H1 (cell line): ENCODE results near the gene CDCP1. TPM values are rescaled to one million over a fixed set of nuclear protein-coding genes. Genes with fewer than 3 reads are reported as not detected.

ENCODE experiments used
- CTCF ChIA-PET: fragments of 300-600 bp; sonication (Branson Sonifier 250); formaldehyde crosslinking; loops from one replicate; lab custom pipeline; 2021; ENCODE audit not compliant: partially characterized antibody; lab: Charles Lee
- POLR2A ChIA-PET: fragments of 300-600 bp; sonication (Branson Sonifier 250); formaldehyde crosslinking; loops from one replicate; lab custom pipeline; 2021; ENCODE audit warnings: inconsistent platforms; ENCODE audit not compliant: partially characterized antibody; lab: Charles Lee
- DNase-seq, 2 experiments: peaks; one replicate each; pipeline versions ENCODE4 v3.0.0 to v3.0.0-alpha.2; 2010 to 2022; ENCODE audit warnings: low spot score in 2 of 2, low read depth in 1 of 2, mixed read lengths in 1 of 2
- FAIRE-seq: peaks from 2 replicates; lab custom pipeline; 2011; peaks lifted over from hg19 to GRCh38; lab: Jason Lieb, UNC
- H2AFZ ChIP-seq: 2 replicates; pipeline ENCODE4 v1.8.1; 2012; ENCODE audit warnings: low read length, inconsistent platforms
- H2AK5ac ChIP-seq: 2 replicates; pipeline ENCODE4 v1.6.1; 2013; ENCODE audit warnings: low read depth, low read length
- H2BK120ac ChIP-seq: replicated peaks from 2 replicates; pipeline ENCODE3; 2013; ENCODE audit warnings: low read depth, low read length, inconsistent platforms
- H2BK12ac ChIP-seq: 2 replicates; pipeline ENCODE4 v1.6.1; 2013; ENCODE audit warnings: low read depth, low read length
- H2BK15ac ChIP-seq: 2 replicates; pipeline ENCODE4 v1.6.1; 2013; ENCODE audit warnings: low read length
- H2BK20ac ChIP-seq: 2 replicates; pipeline ENCODE4 v1.6.1; 2013; ENCODE audit warnings: low read length
- H2BK5ac ChIP-seq: 2 replicates; pipeline ENCODE4 v1.6.1; 2013; ENCODE audit warnings: low read depth, low read length
- H3K14ac ChIP-seq: 2 replicates; pipeline ENCODE4 v1.6.1; 2013; ENCODE audit warnings: inconsistent platforms; ENCODE audit not compliant: insufficient read length
- H3K18ac ChIP-seq: 2 replicates; pipeline ENCODE4 v1.6.1; 2013; ENCODE audit warnings: low read length; ENCODE audit errors: extremely low read depth
- H3K23ac ChIP-seq: 2 replicates; pipeline ENCODE4 v1.6.1; 2013; ENCODE audit warnings: inconsistent platforms; ENCODE audit not compliant: insufficient read length
- H3K23me2 ChIP-seq: 2 replicates; pipeline ENCODE4 v1.6.1; 2013; ENCODE audit warnings: low read depth, low read length
- H3K27ac ChIP-seq: 2 replicates; pipeline ENCODE4 v1.6.1; 2011; ENCODE audit warnings: low read depth, low read length, inconsistent platforms
- H3K27me3 ChIP-seq, 4 experiments: replicated peaks in 1 of 4; 1 replicate in 1 of 4; 2 replicates in 3 of 4; pipeline versions ENCODE4 v1.6.1 to v1.8.1; 2011 to 2013; ENCODE audit warnings: low read length in 3 of 4, mild to moderate bottlenecking in 3 of 4, inconsistent platforms in 2 of 4, mixed read lengths in 2 of 4, moderate library complexity in 1 of 4; ENCODE audit not compliant: control insufficient read depth in 3 of 4, insufficient read depth in 3 of 4; ENCODE audit errors: extremely low read depth in 1 of 4
- H3K36me3 ChIP-seq, 4 experiments: 2 replicates each; pipeline versions ENCODE4 v1.6.1 to v1.8.1; 2011 to 2013; ENCODE audit warnings: mild to moderate bottlenecking in 4 of 4, low read length in 3 of 4, moderate library complexity in 2 of 4, control low read depth in 1 of 4, inconsistent platforms in 1 of 4; ENCODE audit not compliant: insufficient read depth in 4 of 4, control insufficient read depth in 2 of 4
- H3K4ac ChIP-seq: replicated peaks from 2 replicates; pipeline ENCODE3; 2013; ENCODE audit warnings: low read length, low read depth, mixed read lengths, inconsistent platforms; ENCODE audit not compliant: insufficient read length
- H3K4me1 ChIP-seq, 4 experiments: replicated peaks in 1 of 4; 1 replicate in 1 of 4; 2 replicates in 3 of 4; pipeline versions ENCODE4 v1.6.1 to v1.8.1; 2011 to 2013; ENCODE audit warnings: low read length in 3 of 4, inconsistent platforms in 2 of 4, mixed read lengths in 1 of 4; ENCODE audit not compliant: insufficient read depth in 4 of 4, control insufficient read depth in 3 of 4
- H3K4me2 ChIP-seq, 2 experiments: 2 replicates each; pipeline versions ENCODE4 v1.6.1 to v1.8.1; 2011 to 2013; ENCODE audit warnings: low read depth in 2 of 2, low read length in 2 of 2, control low read depth in 1 of 2, inconsistent platforms in 1 of 2, mild to moderate bottlenecking in 1 of 2; ENCODE audit not compliant: insufficient read depth in 1 of 2
- H3K4me3 ChIP-seq, 4 experiments: fragments of 200-600, 300-600 bp in 1 of 4; sonication (generic), shearing (Covaris generic), sonication (Bioruptor Twin) in 1 of 4; 2 replicates each; pipeline versions ENCODE4 v1.5.1 to v1.8.1; 2011 to 2016; ENCODE audit warnings: low read length in 4 of 4, low read depth in 3 of 4, control low read depth in 2 of 4, inconsistent platforms in 2 of 4, mild to moderate bottlenecking in 2 of 4, mixed read lengths in 1 of 4, moderate library complexity in 1 of 4; ENCODE audit not compliant: insufficient read depth in 2 of 4; ENCODE audit errors: extremely low read depth in 1 of 4
- H3K56ac ChIP-seq: replicated peaks from 2 replicates; pipeline ENCODE3; 2013; ENCODE audit warnings: low read depth, mild to moderate bottlenecking, mixed read lengths, low read length, inconsistent platforms; ENCODE audit not compliant: insufficient read length
- H3K79me1 ChIP-seq: 2 replicates; pipeline ENCODE4 v1.6.1; 2013; ENCODE audit warnings: low read depth, low read length, control low read depth
- H3K79me2 ChIP-seq, 2 experiments: 2 replicates each; pipeline versions ENCODE4 v1.6.1 to v1.8.1; 2012 to 2013; ENCODE audit warnings: low read length in 2 of 2, mild to moderate bottlenecking in 2 of 2, inconsistent platforms in 1 of 2; ENCODE audit not compliant: insufficient read depth in 2 of 2, control insufficient read depth in 1 of 2
- H3K9ac ChIP-seq, 4 experiments: replicated peaks in 1 of 4; 1 replicate in 1 of 4; 2 replicates in 3 of 4; pipeline versions ENCODE4 v1.6.1 to v1.8.1; 2011 to 2013; ENCODE audit warnings: low read depth in 3 of 4, low read length in 3 of 4, control low read depth in 2 of 4, mild to moderate bottlenecking in 2 of 4, moderate library complexity in 2 of 4, inconsistent platforms in 1 of 4; ENCODE audit errors: extremely low read depth in 1 of 4
- H3K9me3 ChIP-seq, 2 experiments: 2 replicates each; pipeline versions ENCODE4 v1.6.1 to v1.8.1; 2012 to 2013; ENCODE audit warnings: mild to moderate bottlenecking in 2 of 2, moderate library complexity in 2 of 2, control low read depth in 1 of 2, inconsistent platforms in 1 of 2, low read depth in 1 of 2, low read length in 1 of 2, mixed read lengths in 1 of 2; ENCODE audit not compliant: insufficient read depth in 2 of 2
- H4K20me1 ChIP-seq, 2 experiments: replicated peaks in 1 of 2; 2 replicates each; pipeline versions ENCODE3 to v1.8.1; 2011 to 2013; ENCODE audit warnings: inconsistent platforms in 2 of 2, low read length in 2 of 2, mild to moderate bottlenecking in 1 of 2; ENCODE audit not compliant: insufficient read depth in 2 of 2, control insufficient read depth in 1 of 2
- H4K5ac ChIP-seq: 2 replicates; pipeline ENCODE4 v1.6.1; 2013; ENCODE audit warnings: low read length, low read depth, mixed read lengths, inconsistent platforms; ENCODE audit not compliant: insufficient read length
- H4K8ac ChIP-seq: 2 replicates; pipeline ENCODE4 v1.8.0; 2013; ENCODE audit warnings: mild to moderate bottlenecking, moderate library complexity, low read length, inconsistent platforms; ENCODE audit not compliant: insufficient read depth; ENCODE audit errors: extremely low read depth
- H4K91ac ChIP-seq: replicated peaks from 2 replicates; pipeline ENCODE3; 2013; ENCODE audit warnings: low read length, mixed read lengths, inconsistent platforms; ENCODE audit not compliant: insufficient read length
- TBP ChIP-seq: IDR thresholded peaks from 2 replicates; pipeline ENCODE4 v1.6.1; 2011; ENCODE audit warnings: low read depth, low read length, improper control_type of control experiment
- WGBS, 2 experiments: shearing (Covaris generic) in 1 of 2; methylation state at CpG; one replicate each; pipeline versions ENCODE4 v1.1.6 to v1.1.7; 2013 to 2015; ENCODE audit warnings: low lambda C conversion rate in 2 of 2, mixed read lengths in 2 of 2, inconsistent platforms in 1 of 2, low coverage in 1 of 2, missing lambda C conversion rate in 1 of 2; ENCODE audit not compliant: insufficient replicate concordance in 2 of 2, insufficient coverage in 1 of 2, insufficient read length in 1 of 2; ENCODE audit errors: extremely low coverage in 1 of 2, missing lambda C conversion rate in 1 of 2; 5-methylcytosine and 5-hydroxymethylcytosine counted together
- polyA plus RNA-seq, 7 experiments: library from polyadenylated mRNA; depleted of rRNA in 3 of 7; stranded (reverse) in 5 of 7; unstranded in 2 of 7; fragments of >200 nt in 5 of 7; fragments of 200-250 nt in 2 of 7; gene quantifications; 1 replicate in 5 of 7; 2 replicates in 1 of 7; 4 replicates in 1 of 7; pipeline versions ENCODE4 v1.2.1 to v1.2.3, GENCODE V29; 2011 to 2013; ENCODE audit warnings: missing spikeins in 2 of 7, mixed read lengths in 2 of 7
- total RNA-seq: library from RNA; stranded (reverse); fragmentation: NEBNext Ultra II Directional; extraction: Animal tissue kit (Norgen Biotek cat#: 25700); gene quantifications from 2 replicates; pipeline ENCODE4 v1.2.1, GENCODE V29; 2021
- TF ChIP-seq, protein P1 (sequence below), 3 experiments: IDR thresholded peaks; 1 replicate in 2 of 3; 2 replicates in 1 of 3; pipeline versions ENCODE4 v1.5.1 to v1.6.1; 2011; ENCODE audit warnings: low read length in 3 of 3, mild to moderate bottlenecking in 3 of 3, inconsistent platforms in 2 of 3, low read depth in 1 of 3, moderate library complexity in 1 of 3; ENCODE audit not compliant: insufficient read depth in 1 of 3; ENCODE audit errors: control extremely low read depth in 1 of 3
- TF ChIP-seq, protein P2 (sequence below): IDR thresholded peaks from 2 replicates; pipeline ENCODE4 v1.6.1; 2011; ENCODE audit warnings: low read length, improper control_type of control experiment

The CDCP1 gene
- total and polyA plus RNA-seq, 2 of the 8 experiments (the other 6 are each of a cell fraction or from before 2014, with no cell fraction given), result 10.0 to 23.3 TPM

DNA sequence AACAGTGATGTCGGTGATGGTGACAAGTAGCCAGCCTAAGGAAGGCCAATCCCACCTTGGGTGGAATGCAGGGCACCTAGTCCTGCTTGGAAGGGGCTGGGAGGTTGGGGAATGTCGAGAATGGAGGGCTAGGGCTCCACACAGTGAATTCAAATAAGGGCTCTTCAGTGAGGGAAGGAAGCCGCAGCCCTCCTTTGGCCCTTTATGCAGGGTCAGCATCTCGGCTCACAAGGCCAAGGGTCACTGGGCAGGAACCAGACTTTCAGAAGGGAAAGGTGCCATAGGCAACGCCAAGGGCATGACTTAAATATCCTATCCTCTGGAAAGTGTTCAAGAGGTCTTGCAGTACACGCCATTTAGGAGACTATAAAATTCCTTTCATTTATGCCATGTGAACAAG lies 63.2 kb downstream of the CDCP1 start:
- no peak overlapping the region for H4K91ac ChIP-seq
- no peak overlapping the region for H3K4me2 ChIP-seq
- H3K27me3 ChIP-seq, result no peaks in the 10 kb centered on the region
- H2BK12ac ChIP-seq, result no peak overlapping the region
- H4K20me1 ChIP-seq, result no peaks in the 10 kb centered on the region
- H3K14ac ChIP-seq, result no peak overlapping the region
- no peaks in the 10 kb centered on the region for H3K9me3 ChIP-seq
- H2BK20ac ChIP-seq, result no peak overlapping the region
- H3K23ac ChIP-seq, result no peak overlapping the region
- DNase-seq (no peak), FAIRE-seq (no peak)
- POLR2A ChIA-PET, result no interaction called here
- H3K9ac ChIP-seq, result no peak overlapping the region
- no peak overlapping the region for H2AFZ ChIP-seq
- H4K8ac ChIP-seq, result no peak overlapping the region
- no peak overlapping the region for H3K18ac ChIP-seq
- 83% methylated on average over 6 of the region's 6 CpGs; no CpG with 5 or more reads in 1 of the 2 experiments for WGBS, 2 experiments
- H3K4me3 ChIP-seq, result no peak overlapping the region
- peaks cover 4 to 19% (median 14%) of the 10 kb centered on the region in 4 experiments; a peak in 7 of 8 replicates for H3K36me3 ChIP-seq
- H2AK5ac ChIP-seq, result no peak overlapping the region
- H3K79me2 ChIP-seq, result no peaks in the 10 kb centered on the region
- H3K4ac ChIP-seq, result no peak overlapping the region
- no peak overlapping the region for H3K56ac ChIP-seq
- H3K27ac ChIP-seq, result no peak overlapping the region
- no peaks in the 10 kb centered on the region for H3K4me1 ChIP-seq
- TF ChIP-seq, protein P1, sequence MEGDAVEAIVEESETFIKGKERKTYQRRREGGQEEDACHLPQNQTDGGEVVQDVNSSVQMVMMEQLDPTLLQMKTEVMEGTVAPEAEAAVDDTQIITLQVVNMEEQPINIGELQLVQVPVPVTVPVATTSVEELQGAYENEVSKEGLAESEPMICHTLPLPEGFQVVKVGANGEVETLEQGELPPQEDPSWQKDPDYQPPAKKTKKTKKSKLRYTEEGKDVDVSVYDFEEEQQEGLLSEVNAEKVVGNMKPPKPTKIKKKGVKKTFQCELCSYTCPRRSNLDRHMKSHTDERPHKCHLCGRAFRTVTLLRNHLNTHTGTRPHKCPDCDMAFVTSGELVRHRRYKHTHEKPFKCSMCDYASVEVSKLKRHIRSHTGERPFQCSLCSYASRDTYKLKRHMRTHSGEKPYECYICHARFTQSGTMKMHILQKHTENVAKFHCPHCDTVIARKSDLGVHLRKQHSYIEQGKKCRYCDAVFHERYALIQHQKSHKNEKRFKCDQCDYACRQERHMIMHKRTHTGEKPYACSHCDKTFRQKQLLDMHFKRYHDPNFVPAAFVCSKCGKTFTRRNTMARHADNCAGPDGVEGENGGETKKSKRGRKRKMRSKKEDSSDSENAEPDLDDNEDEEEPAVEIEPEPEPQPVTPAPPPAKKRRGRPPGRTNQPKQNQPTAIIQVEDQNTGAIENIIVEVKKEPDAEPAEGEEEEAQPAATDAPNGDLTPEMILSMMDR (IDR thresholded peaks at IDR 0.05; ENCODE audit: control extremely low read depth in 1 of 3, insufficient read depth in 1 of 3, low read depth in 1 of 3, low read length in 3 of 3), result no peak
- TF ChIP-seq, protein P2, sequence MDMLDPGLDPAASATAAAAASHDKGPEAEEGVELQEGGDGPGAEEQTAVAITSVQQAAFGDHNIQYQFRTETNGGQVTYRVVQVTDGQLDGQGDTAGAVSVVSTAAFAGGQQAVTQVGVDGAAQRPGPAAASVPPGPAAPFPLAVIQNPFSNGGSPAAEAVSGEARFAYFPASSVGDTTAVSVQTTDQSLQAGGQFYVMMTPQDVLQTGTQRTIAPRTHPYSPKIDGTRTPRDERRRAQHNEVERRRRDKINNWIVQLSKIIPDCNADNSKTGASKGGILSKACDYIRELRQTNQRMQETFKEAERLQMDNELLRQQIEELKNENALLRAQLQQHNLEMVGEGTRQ, result no peak
- TF ChIP-seq TBP, result no peak
- H3K79me1 ChIP-seq, result no peaks in the 10 kb centered on the region
- CTCF ChIA-PET, result interaction anchor here (0.6 kb wide), 2 partner anchors 44 to 165 kb away, joined by 3 read pairs; no protein-coding TSS in a partner anchor
- no peak overlapping the region for H2BK120ac ChIP-seq
- H2BK15ac ChIP-seq, result no peak overlapping the region
- no peaks in the 10 kb centered on the region for H3K23me2 ChIP-seq
- H4K5ac ChIP-seq, result no peak overlapping the region
- H2BK5ac ChIP-seq, result no peak overlapping the region
